Tibial nerve (tissue), 4 donors: ENCODE results near the gene GUCY2C.

ENCODE experiments used
- EP300 ChIP-seq, 2 donors: sonication (generic); formaldehyde crosslinking; IDR thresholded peaks; one replicate each; pipeline ENCODE4 v1.6.1; 2017; ENCODE audit warnings: antibody characterized with exemption in 2 of 2, mild to moderate bottlenecking in 1 of 2
- POLR2A ChIP-seq, 2 donors: fragments of 450-650 bp; IDR thresholded peaks; one replicate each; pipeline ENCODE4 v1.6.1; 2017; ENCODE audit warnings: antibody characterized with exemption in 2 of 2, mild to moderate bottlenecking in 2 of 2, moderate library complexity in 2 of 2
- TF ChIP-seq, protein P1 (sequence below), 5 experiments: fragments of 200-600 bp in 3 of 5; fragments of 450-650 bp in 2 of 5; sonication (generic) in 3 of 5; IDR thresholded peaks; one replicate each; pipeline ENCODE4 v1.5.1; 2016 to 2019; ENCODE audit warnings: antibody characterized with exemption in 5 of 5, mild to moderate bottlenecking in 3 of 5, moderate library complexity in 2 of 5

DNA sequence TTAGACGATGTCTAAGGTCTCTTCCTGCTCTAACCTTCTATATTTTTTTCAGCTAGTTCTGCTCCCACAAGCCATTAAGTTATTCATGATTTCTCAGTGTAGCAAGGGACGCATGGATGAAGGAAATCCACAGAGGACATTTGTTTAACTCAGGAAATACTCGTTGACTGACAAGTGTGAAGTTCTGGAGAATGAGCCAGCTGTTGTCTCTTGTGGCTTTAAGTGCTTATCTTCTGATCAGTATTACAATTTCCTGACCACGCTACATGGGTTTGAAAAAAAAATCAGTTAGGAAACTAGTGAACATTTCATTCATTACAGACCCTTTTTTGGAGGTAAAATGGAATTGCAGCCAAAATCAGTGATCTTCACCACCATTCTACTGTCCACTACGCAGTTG is 53.1 kb downstream of the GUCY2C start:
- TF ChIP-seq, protein P1, sequence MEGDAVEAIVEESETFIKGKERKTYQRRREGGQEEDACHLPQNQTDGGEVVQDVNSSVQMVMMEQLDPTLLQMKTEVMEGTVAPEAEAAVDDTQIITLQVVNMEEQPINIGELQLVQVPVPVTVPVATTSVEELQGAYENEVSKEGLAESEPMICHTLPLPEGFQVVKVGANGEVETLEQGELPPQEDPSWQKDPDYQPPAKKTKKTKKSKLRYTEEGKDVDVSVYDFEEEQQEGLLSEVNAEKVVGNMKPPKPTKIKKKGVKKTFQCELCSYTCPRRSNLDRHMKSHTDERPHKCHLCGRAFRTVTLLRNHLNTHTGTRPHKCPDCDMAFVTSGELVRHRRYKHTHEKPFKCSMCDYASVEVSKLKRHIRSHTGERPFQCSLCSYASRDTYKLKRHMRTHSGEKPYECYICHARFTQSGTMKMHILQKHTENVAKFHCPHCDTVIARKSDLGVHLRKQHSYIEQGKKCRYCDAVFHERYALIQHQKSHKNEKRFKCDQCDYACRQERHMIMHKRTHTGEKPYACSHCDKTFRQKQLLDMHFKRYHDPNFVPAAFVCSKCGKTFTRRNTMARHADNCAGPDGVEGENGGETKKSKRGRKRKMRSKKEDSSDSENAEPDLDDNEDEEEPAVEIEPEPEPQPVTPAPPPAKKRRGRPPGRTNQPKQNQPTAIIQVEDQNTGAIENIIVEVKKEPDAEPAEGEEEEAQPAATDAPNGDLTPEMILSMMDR (IDR thresholded peaks at IDR 0.05) = no peak
- TF ChIP-seq EP300 (IDR thresholded peaks at IDR 0.05) (no peak), POLR2A (IDR thresholded peaks at IDR 0.05) (no peak)
